ENCODE measurements around the gene TMEM26.

TMEM26 gene

GRCh38 chr10:61398366-61399129, 54.6 kb downstream of the TMEM26 start:
- Histone ChIP-seq H3K9ac (no peak overlapping the region), H3K27me3 (ENCODE audit: control insufficient read depth, insufficient read depth, low read length) (no peaks in the 10 kb centered on the region), H3K4me1 (no peaks in the 10 kb centered on the region), H2AFZ (no peak overlapping the region), H3K9me3 (ENCODE audit: control insufficient read depth, low read length) (no peaks in the 10 kb centered on the region), H3K79me2 (no peaks in the 10 kb centered on the region), H3K27ac (no peak overlapping the region), H3K4me3 (ENCODE audit: low read depth, low read length) (no peak overlapping the region), H3K36me3 (ENCODE audit: control insufficient read depth, insufficient read depth, low read length) (no peaks in the 10 kb centered on the region), H3K4me2 (ENCODE audit: low read length) (peak overlapping the region; percentile 3)
- TF ChIP-seq, protein P1, sequence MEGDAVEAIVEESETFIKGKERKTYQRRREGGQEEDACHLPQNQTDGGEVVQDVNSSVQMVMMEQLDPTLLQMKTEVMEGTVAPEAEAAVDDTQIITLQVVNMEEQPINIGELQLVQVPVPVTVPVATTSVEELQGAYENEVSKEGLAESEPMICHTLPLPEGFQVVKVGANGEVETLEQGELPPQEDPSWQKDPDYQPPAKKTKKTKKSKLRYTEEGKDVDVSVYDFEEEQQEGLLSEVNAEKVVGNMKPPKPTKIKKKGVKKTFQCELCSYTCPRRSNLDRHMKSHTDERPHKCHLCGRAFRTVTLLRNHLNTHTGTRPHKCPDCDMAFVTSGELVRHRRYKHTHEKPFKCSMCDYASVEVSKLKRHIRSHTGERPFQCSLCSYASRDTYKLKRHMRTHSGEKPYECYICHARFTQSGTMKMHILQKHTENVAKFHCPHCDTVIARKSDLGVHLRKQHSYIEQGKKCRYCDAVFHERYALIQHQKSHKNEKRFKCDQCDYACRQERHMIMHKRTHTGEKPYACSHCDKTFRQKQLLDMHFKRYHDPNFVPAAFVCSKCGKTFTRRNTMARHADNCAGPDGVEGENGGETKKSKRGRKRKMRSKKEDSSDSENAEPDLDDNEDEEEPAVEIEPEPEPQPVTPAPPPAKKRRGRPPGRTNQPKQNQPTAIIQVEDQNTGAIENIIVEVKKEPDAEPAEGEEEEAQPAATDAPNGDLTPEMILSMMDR (IDR thresholded peaks at IDR 0.05), result no peak

DNA sequence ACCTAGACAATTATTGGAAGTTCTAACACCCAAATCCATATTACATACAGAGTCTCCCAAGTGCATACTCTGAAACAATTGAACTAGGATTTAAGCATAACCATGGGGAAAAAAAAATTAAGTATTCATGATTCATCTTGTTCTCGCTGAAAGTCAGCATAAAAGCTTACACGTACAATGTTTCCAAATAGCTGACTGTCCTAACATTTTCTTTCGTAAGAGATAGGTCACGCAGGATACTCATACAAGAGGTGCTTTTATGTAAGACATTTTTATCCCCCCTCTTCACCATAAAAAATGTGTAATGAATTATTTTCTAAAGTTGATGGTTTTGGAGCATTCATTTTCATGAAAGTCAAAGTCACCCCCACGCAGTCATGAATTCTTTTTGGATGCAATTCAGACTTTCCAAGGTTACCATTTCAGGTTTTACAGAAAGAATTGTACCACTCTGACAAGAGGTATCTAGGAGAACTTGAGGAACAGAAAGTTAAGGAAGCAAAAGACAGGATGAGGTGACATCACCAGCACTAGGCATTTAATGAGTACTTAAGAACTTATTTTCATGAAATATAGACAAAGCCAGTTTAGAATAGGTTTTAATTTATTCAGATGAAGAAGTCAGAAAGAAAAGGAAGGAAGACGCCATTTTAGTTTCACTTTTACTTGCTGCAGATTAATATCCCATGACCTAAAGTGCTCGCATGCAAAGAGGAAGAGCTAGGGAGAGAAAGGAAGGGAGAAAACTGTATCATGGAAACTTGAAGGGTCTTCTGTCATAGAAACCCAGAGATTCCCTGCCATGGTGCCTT, 55.8 kb downstream of the TMEM26 start:
- H3K4me1 ChIP-seq, result no peaks in the 10 kb centered on the region
- H3K27me3 ChIP-seq (ENCODE audit: control insufficient read depth, insufficient read depth, low read length), result no peaks in the 10 kb centered on the region
- no peak overlapping the region for H3K9ac ChIP-seq
- no peaks in the 10 kb centered on the region for H3K36me3 ChIP-seq (ENCODE audit: control insufficient read depth, insufficient read depth, low read length)
- TF ChIP-seq, protein P1 (IDR thresholded peaks at IDR 0.05), result no peak
- no peak overlapping the region for H3K27ac ChIP-seq
- peak overlapping the region; percentile 12 for H2AFZ ChIP-seq
- no peaks in the 10 kb centered on the region for H3K9me3 ChIP-seq (ENCODE audit: control insufficient read depth, low read length)
- no peaks in the 10 kb centered on the region for H3K79me2 ChIP-seq
- no peak overlapping the region for H3K4me3 ChIP-seq (ENCODE audit: low read depth, low read length)
- H3K4me2 ChIP-seq (ENCODE audit: low read length), result peak overlapping the region; percentile 25

- Histone ChIP-seq H3K79me2 (no peaks in the 10 kb centered on the region), H3K4me3 (ENCODE audit: low read depth, low read length) (no peak overlapping the region), H3K4me2 (ENCODE audit: low read length) (no peak overlapping the region), H3K36me3 (ENCODE audit: control insufficient read depth, insufficient read depth, low read length) (no peaks in the 10 kb centered on the region), H3K27ac (no peak overlapping the region), H3K4me1 (no peaks in the 10 kb centered on the region), H2AFZ (no peak overlapping the region), H3K27me3 (ENCODE audit: control insufficient read depth, insufficient read depth, low read length) (no peaks in the 10 kb centered on the region), H3K9ac (no peak overlapping the region), H3K9me3 (ENCODE audit: control insufficient read depth, low read length) (no peaks in the 10 kb centered on the region)
- TF ChIP-seq, protein P1 (IDR thresholded peaks at IDR 0.05), result no peak
Observed at GRCh38 chr10:61391281-61391680, 61.9 kb downstream of the TMEM26 start.

GRCh38 chr10:61390851-61391250, 62.3 kb downstream of the TMEM26 start:
- Histone ChIP-seq H3K4me3 (ENCODE audit: low read depth, low read length) (no peak overlapping the region), H3K79me2 (no peaks in the 10 kb centered on the region), H3K27me3 (ENCODE audit: control insufficient read depth, insufficient read depth, low read length) (no peaks in the 10 kb centered on the region), H3K9ac (no peak overlapping the region), H3K4me1 (no peaks in the 10 kb centered on the region), H2AFZ (no peak overlapping the region), H3K9me3 (ENCODE audit: control insufficient read depth, low read length) (no peaks in the 10 kb centered on the region), H3K27ac (no peak overlapping the region), H3K4me2 (ENCODE audit: low read length) (no peak overlapping the region), H3K36me3 (ENCODE audit: control insufficient read depth, insufficient read depth, low read length) (no peaks in the 10 kb centered on the region)
- TF ChIP-seq, protein P1 (IDR thresholded peaks at IDR 0.05), result no peak

Data from parathyroid adenoma (tissue), 2 donors.